Endometrium (tissue), 2 donors: ENCODE data around the gene ASTN2.

Experiments
- FAIRE-seq: peaks from 2 replicates; lab custom pipeline; 2012; peaks lifted over from hg19 to GRCh38; lab: Jason Lieb, UNC
- donor health status: control.
- donor health status: control.

ASTN2 gene

DNA sequence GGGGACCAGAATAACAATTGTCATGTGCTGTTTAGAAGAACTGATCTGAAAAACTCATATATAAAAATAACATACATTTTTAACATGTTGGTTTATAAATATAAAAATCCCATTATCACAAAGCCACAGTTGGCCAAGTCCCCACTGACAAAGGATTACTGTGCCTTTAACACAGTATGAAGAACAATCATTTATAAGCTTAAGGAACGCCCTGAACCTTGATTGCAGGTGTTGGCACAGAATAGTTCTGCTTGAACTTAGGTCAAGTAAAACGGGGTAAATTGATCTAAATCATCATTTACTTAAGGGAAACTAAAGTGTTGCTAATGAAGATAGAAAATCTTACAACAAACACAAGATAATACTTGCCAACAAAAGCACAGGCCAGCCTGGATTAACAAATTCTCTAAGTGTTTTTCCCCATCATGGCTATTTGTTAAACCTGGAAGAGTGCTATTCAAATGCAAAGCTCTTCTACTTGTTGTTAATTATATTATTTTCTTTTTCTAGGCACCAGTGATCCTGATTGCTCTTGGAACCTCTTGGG, 46.1 kb downstream of the ASTN2 start:
- no peak for FAIRE-seq

DNA sequence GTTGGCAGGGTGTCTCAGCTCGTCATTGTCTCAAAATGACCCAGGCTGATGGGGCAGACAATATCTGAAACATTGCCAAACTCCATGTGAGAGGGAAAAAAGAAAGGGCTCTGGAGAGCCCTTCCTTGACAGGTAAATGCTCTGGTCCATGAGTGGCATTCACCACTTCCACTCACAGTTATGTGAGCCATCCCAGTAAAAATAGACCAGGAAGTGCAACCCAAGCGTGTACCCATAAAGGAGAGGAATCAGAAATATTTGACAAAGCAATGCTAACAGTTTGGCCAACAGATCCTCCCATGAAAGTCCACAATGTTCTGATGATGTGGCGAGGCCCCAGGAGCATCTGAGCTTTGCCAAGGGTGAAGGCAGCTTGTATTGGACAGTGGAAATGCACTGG, 49.4 kb downstream of the ASTN2 start:
- no peak for FAIRE-seq

DNA sequence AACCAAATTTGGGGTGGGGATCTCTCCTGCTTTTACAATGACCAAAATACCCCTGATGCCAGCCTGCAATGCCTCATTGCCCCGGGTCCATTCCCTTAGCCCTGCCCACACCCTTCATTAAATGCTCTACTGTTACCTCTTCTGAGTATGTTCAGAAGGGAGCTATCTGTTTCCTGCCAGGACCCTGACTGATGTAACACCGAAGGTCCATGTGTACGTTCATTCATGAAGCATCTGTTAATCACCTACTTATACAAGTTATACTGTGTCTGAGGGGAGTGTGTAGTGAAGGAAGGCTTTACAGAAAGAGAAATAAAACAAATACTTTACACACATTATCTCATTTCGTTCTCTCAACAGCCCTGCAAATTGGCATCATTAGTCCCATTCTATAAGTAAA, 51.9 kb downstream of the ASTN2 start:
- FAIRE-seq, result no peak

DNA sequence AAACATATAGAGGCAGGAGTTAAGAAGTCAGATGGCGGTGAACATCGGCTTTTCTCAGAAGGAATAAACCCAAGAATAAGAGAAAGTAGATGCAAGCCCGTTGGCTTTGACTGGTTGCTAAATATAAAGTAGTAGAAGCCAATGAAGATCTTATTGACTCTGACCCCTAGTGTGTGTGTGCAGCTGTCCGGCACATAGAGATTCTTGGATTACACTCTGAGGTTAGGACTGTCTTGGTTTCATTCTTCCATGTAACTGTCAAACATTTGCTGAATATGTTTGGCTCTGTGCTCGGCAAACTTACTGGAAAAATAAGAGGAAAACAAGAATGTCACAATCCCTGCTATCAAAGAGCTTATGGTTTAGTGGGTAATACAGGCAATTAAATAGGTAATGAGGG, 54.9 kb downstream of the ASTN2 start:
- no peak for FAIRE-seq

DNA sequence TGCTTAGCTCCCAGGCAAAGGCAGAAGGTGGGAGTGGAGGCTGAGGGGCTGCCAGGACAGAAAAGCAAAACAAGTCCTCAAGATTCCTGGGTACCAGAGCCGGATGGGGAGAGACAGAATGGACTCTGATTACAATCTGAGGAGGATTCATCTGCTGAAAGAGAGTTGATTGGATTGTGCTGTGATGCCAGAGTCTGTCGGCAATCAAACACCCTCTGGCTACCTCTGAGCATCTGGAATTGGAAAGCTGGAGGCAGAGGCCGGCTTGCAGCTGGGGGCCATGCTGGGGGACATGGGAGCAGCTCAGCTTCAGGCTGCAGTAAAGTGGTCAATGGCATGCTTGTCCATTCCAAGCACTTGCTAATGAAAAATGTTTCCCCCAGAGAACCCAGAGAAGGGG, 59.3 kb downstream of the ASTN2 start:
- FAIRE-seq, result no peak

DNA sequence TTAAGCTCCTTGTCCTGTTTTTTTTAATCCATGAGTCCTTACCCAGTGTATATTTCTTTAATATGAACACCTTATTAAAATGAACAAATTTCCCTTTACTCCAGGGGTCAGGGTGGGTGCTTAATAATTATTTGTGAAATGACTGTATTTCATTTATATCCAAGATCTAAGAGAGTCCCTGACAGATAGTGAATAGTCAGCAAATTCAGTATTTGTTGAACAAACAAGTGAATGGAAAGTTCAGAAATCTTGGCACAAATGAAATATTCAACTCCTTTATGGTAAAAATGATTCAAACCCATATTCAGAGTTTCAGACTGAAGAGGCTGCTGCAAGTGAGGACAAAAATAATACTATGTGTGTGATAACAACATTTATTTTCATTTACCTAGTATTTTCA, 59.9 kb downstream of the ASTN2 start:
- FAIRE-seq, result no peak

DNA sequence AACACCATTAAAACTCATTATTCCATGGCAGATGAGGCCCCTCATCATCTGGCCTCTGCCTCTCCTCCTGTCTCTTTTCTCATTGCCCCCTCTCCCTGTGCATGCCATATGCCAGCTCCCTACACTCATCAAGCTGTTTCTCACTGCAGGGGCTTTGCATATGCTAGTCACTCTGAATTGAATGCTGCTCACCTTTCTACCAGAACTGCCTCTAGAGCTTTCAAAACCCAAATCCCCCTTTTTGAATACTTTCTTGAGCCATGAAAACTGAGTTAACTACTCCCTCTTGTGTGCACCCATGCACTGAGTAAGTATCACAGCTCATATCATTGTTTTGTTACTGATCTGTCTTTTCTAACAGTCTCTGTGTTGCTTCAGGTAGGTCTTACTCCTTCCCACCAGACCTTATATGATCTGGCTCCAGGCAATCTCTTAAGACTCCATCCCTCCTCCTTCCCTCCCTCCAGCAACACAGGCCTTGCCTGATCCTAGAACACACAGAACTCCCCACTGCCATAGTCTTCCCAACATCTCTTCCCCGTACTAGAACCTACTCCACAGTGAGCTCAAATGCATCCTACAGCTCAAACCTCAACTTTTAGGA, 60.5 kb downstream of the ASTN2 start:
- no peak for FAIRE-seq

DNA sequence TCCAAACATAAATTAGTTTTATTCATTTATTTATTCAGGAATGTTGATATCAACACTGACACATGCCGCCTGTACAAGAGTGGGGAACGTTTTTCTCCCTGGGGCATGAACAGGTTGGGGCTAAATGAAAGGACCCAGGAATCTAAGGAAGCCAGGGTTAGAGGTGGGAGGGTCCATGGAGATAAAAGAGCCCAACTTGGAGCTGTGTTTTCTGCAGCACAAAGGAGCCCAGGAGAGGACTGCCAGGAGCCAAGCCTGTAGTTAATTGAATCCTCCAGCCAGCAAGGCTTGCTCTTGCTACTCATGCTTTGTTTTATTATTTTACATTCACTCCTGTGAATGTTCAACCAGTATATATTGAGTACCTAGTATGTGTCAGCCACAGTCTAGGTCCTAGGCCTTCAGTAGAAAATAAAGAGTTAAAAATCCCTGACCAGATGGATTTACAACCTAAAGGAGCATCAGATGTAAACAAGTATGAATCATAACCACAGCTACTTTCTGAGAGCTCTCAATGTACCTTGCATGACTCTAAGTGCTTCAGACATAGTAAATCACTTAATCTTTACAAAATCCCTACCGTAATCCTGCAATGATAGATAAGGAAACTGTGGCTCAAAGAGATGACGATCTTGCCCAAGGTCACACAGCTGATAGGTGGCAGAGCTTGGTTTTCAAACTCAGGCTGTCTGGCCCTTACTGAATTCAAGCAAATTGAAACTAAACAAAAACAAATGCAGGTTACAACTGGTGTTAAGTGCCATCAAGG, 69.8 kb downstream of the ASTN2 start:
- FAIRE-seq, result no peak

DNA sequence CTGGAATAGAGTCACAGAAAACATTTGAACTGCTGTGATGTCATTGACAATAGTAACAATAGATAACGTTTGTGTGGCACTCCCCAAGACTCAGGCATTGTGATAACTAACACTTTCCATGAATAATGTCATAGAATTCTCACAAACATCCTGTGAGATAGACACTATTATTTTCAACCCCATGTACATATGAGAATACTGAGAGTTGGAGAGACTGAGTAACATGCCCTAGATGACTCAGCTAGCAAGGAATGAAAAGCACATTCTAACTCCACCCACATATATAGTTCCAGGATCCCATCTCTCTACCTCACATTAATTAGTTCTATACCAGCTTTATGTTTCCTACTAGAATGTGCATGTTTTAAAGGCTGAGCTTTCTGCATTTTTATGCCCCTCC, 71.4 kb downstream of the ASTN2 start:
- no peak for FAIRE-seq

DNA sequence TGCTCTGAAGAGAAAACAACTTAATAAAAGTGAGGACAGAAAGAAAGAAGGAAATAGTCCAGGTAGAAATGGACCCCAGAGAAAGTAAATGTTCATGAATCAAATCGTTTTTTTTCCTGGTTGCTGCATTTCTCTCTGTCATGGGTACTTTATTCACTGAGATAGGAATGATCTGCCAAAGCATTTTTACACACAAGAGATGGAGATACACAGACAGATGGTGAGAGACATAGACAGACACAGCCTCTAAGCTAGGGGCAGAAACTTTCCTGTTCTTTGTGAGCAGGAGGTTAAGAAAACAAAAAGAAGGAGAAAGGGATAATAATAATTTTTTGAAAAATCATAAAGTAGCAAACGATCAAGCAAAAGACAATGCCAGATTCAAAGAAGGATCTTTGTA, 73.7 kb downstream of the ASTN2 start:
- no peak for FAIRE-seq

DNA sequence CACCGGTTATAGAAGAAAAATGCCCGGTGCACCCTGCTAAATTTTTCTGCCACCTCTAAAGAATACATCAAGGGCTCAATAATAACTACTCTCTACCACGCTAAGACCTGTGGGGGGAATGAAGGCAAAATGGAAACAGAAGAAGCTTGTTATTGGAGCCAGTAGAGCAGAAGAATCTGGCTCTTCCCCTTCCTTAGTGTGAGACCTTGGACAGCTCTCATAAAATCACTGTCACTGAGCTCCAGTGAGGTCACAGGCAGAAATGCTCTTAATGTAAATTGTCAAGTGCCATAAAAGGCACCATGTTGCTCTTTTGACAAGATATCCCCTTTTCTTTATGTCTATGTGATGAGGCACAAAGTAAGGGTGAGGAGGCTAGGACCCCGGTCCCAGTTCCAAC, 74.4 kb downstream of the ASTN2 start:
- FAIRE-seq, result no peak

DNA sequence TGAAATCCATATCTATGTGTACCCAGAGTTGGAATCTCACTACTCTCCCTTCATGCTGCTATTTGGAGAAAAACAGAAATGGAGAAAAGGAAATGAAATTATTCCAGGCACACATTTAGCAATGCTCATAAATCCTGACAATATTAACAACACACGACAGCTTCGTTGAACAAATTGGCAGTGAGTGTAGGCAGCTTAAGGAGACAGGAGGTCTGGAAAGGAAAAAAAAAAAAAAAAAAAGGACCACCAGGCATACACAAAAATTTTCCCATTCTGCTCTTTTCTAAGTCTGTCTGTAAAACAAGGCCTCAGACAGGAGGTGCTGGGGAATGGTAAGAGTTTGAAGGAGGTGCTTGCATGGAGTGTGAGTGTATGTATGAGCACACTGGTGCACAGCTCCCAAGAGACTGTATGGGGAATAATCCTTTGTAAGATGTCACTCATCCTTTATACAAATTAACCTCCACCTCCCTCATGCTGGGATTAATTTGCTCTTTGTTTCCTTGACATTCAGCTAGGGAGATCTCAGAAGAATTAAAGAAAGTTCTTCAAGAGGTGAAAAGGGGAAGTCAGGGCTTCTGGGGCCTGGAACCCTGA, 78.9 kb downstream of the ASTN2 start:
- FAIRE-seq, result no peak

DNA sequence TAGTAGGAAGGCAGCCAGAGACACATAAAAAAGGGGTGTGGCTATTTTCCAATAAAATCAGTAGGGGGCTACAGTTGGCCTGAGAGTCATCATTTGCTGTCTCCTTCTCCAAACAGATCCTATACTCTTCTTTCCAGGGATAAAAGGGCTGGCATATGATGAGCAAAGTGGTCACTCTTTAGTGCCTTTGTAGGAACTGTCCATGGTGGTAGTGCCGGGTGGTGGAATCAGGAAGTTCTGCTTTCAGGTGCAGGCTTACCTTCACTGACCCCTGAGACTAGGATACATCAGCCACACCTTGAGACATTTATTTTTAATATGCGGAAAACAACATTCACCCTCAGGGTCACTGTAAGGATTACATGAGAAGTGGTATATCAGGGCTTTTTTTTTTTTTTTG, 80.8 kb downstream of the ASTN2 start:
- FAIRE-seq, result no peak

DNA sequence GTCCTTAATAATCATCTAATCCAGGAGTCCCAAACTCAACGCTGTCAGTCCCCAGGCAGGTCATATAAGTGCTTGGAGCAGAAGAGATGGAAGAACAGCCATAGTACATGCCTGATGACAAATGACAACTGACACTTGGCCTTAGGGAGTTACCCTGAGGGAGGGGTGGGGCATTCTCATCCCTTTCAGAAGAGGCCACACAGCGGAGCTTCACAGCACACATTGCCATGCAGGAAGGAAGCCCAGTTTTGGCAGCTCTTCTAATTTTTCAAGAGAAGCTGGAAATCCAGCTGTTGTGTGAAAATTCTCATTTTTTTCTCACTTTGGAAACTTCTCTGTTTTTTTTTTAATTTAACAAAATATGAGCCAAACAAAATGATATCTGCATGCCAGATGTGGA, 89.0 kb downstream of the ASTN2 start:
- FAIRE-seq, result no peak

DNA sequence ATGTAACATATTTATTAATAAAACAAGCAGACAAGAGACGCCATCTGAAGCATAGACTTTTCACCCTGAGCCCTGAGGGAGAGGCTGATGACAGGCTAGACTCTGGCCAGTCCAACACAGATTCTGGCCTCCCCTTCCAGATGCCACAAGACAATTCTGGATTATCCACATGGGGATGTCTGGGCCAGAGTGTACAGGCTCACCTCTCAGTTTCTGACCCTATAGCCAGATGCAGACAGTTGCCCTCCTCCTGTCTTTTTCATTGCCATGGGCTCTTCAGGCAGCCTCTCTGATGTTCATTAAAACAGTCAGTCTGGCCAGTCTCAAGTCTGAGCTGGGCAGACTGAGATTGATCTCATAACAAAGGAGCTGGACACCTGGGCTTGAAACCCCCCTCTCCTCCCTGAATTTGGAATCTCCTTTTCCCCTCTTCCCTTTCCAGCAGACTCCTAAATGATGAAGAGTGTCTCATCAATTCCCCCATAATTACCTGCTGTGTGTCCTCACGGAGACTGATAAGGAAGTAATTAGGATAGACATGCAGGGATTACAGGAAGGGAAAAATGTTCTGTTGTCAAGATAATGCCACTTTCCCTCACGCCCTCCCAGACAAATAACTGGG, 89.6 kb downstream of the ASTN2 start:
- no peak for FAIRE-seq

DNA sequence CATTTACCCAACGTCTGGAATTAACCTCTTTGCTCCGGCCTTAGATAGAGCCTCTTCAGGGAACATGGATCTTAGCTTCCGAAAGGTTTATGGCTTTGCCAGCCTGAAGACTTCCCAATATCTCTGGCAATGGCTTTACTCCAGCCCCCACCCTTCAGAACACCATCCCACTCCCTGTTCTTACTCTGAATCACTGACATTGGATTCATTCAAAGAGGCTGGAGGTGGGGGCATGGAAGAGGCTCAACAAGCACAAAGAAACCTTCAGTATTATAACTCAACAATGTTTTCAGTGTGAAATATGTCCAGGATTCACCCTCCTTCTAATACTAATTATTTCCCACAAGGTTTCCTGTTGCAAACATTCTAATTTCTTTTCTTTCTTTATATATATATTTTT, 91.5 kb downstream of the ASTN2 start:
- no peak for FAIRE-seq

DNA sequence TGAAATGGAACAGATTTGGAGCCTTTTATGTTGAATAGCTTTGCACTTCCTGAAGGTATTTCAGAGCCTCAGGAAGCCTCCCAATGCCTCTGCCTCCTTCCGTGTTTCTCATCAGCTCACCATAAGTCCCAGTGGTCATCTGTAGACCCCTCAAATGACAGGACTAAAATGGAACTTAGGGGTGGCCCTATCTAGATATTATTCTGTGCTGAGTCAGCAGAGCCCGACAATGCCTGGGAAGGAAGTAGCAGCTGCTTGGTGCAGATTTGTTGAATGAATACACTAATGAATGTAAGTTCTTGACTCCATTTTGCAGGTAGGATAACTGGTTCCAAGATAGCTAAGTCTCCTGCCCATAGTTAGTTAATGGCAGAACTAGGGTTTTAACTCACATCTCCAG, 97.7 kb downstream of the ASTN2 start:
- no peak for FAIRE-seq

DNA sequence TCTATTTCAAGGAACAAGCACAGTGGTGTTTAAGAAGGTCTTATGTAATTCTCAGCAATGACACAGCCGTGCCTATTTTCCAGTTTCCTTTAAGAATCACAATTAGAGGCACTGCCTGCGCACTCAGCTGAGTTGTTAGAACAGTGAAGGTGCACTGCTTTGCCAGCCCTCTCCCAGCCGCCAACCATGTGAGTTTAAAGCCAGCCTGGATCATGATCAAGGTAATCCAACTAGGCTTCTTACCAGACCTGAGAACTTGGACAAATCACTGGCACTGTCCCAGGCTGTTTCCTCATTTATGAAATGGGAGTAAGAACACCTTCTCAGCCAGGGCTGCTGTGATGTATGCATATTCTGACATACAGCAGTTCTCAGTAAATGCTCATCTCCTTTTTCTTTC, 99.6 kb downstream of the ASTN2 start:
- no peak for FAIRE-seq

DNA sequence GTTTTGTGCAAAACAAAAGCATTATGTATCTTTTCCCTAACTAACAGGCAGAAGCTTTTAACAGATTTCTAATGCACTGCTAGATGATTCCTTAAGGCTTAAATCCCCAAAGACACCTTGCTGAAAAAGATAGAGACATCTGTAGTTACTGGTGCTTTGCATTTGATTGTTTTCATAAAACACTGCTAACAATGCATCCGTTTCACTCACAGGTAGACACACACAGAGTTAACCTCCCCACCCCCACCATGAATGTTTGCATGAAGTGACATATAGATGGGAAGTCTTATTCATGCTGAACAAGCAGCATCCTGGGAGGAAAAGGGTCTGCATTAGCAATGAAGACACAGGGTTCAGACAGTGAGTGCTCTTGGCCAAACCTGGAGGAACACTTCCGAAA, 100.9 kb downstream of the ASTN2 start:
- no peak for FAIRE-seq

DNA sequence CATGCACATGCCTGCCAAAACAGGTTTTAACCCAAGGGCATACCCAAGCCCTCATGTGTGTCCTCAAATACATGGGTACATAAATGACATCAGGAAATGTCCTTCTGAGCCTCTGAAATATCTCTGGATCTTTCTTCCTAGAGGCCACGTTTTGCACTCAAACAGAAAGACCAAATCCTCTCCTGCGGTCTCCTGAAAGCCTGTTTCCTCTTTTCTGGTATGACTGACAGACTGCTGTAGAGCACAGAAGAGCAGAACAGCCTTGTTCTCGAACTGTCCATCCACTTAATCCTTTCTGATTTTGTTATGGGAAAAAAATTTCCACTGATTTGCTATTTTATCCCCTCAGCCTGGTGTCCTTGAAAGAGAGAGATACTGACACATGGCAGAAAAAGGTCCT, 107.2 kb downstream of the ASTN2 start:
- no peak for FAIRE-seq

DNA sequence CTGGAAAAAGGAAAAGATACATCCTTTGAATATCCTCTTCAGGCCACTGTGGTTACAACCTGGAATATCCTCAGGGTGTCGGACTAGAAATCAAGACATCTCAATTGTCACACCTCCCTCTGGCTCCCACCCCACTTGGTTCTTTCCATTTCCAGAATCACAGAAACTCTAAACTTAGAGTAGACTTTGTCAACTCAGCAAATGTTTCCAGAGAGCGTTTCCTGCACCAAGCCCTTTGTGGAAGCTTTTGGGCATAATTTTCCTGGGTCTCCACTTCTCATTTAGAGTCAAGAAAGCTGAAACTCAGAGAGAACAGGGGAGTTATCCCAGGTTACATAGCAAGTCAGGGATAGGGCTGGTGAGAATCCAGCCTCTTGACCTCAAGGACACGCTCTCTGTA, 108.8 kb downstream of the ASTN2 start:
- FAIRE-seq, result no peak

DNA sequence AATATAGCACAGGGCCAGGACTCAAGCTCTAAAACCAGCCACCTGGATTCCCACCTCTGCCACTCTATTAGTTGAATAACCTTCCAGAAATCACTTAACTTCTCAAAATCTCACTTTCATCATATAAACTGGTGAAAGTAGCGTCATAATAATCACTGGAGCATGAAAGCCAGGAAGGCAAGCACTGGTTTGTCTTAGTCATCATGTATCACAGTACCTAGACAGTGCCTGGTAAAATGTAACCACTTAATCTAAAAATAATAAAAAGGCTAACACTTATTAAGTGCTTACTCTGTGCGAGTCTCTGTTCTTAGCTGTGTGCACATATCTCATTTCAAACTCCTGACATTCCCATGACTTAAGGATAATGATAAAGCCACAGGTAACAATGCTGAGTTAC, 109.4 kb downstream of the ASTN2 start:
- no peak for FAIRE-seq

DNA sequence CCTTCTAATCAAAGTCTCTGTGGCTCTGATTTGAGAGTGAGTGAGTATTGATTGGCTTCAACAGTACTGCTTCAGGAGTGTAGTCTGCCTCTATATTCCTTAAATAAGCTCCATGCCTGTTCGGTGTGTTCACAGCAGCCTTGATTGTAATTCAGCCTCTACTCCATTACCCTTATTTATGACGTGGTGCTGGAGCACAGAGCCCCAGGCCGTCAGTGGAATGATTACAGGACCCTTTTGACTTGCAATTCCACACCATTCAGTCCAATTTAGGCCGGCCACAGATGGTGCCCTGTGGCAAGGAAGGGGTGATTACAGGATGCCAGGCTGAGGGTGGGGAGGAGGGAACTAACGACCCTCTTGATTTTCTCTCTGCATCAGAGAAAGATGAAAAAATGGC, 110.3 kb downstream of the ASTN2 start:
- FAIRE-seq, result no peak
